ENCODE results near the gene USP9X.
"Not testable (repeated sequence)": the region's sequence is repeated elsewhere in the genome, so short reads cannot be mapped to it uniquely, and the experiment has no call there.

Gene USP9X

GRCh38 chrX:41167888-41168287 lies 82.6 kb downstream of the USP9X start:
- FAIRE-seq = no peak
- no peak for DNase-seq (ENCODE audit: extremely low spot score, insufficient read length, low read depth)

GRCh38 chrX:41176263-41176662 lies 91.0 kb downstream of the USP9X start:
- DNase-seq (ENCODE audit: extremely low spot score, insufficient read length, low read depth) (no peak), FAIRE-seq (no peak)

- DNase-seq (ENCODE audit: extremely low spot score, insufficient read length, low read depth) = no peak
- no peak for FAIRE-seq
Measured at GRCh38 chrX:41177297-41177696, 92.1 kb downstream of the USP9X start.

GRCh38 chrX:41178201-41178600 lies 93.0 kb downstream of the USP9X start:
- FAIRE-seq = peak; percentile 82
- DNase-seq (ENCODE audit: extremely low spot score, insufficient read length, low read depth) = no peak

- no peak for DNase-seq (ENCODE audit: extremely low spot score, insufficient read length, low read depth)
- peak; percentile 92 for FAIRE-seq
Measured at GRCh38 chrX:41180194-41180908, 95.1 kb downstream of the USP9X start.

- FAIRE-seq (peak; percentile 53), DNase-seq (ENCODE audit: extremely low spot score, insufficient read length, low read depth) (no peak)
Measured at GRCh38 chrX:41184312-41184711, 99.1 kb downstream of the USP9X start.

- not testable (repeated sequence) for FAIRE-seq; DNase-seq (ENCODE audit: extremely low spot score, insufficient read length, low read depth)
Measured at GRCh38 chrX:41186946-41187345, 101.7 kb downstream of the USP9X start.

- DNase-seq (ENCODE audit: extremely low spot score, insufficient read length, low read depth) (no peak), FAIRE-seq (no peak)
Measured at GRCh38 chrX:41189156-41189555, 103.9 kb downstream of the USP9X start.

- FAIRE-seq = no peak
Measured at GRCh38 chrX:41192880-41193279, 107.6 kb downstream of the USP9X start.

GRCh38 chrX:41198410-41198809 lies 113.2 kb downstream of the USP9X start:
- DNase-seq (ENCODE audit: extremely low spot score, insufficient read length, low read depth) = no peak
- no peak for FAIRE-seq

More at GRCh38 chrX:41192880-41193279, 107.6 kb downstream of the USP9X start:
- DNase-seq (ENCODE audit: extremely low spot score, insufficient read length, low read depth) = no peak

GRCh38 chrX:41200785-41201184 lies 115.5 kb downstream of the USP9X start:
- no peak for FAIRE-seq

GRCh38 chrX:41209853-41210252 lies 124.6 kb downstream of the USP9X start:
- DNase-seq (ENCODE audit: extremely low spot score, insufficient read length, low read depth) (no peak), FAIRE-seq (no peak)

More at GRCh38 chrX:41200785-41201184, 115.5 kb downstream of the USP9X start:
- no peak for DNase-seq (ENCODE audit: extremely low spot score, insufficient read length, low read depth)

- DNase-seq (ENCODE audit: extremely low spot score, insufficient read length, low read depth) = no peak
- FAIRE-seq = no peak
Measured at GRCh38 chrX:41224605-41225004, 139.4 kb downstream of the USP9X start.

- DNase-seq (ENCODE audit: extremely low spot score, insufficient read length, low read depth) (no peak), FAIRE-seq (no peak)
Measured at GRCh38 chrX:41233988-41234387, 148.7 kb downstream of the USP9X start.

- not testable (repeated sequence) for DNase-seq (ENCODE audit: extremely low spot score, insufficient read length, low read depth); FAIRE-seq
Measured at GRCh38 chrX:41234471-41234870, 149.2 kb downstream of the USP9X start.

GRCh38 chrX:41234962-41235361 lies 149.7 kb downstream of the USP9X start:
- FAIRE-seq = peak; percentile 62

GRCh38 chrX:41236629-41237028 lies 151.4 kb downstream of the USP9X start:
- FAIRE-seq = peak; percentile 78

More at GRCh38 chrX:41234962-41235361, 149.7 kb downstream of the USP9X start:
- no peak for DNase-seq (ENCODE audit: extremely low spot score, insufficient read length, low read depth)

GRCh38 chrX:41240509-41240908 lies 155.3 kb downstream of the USP9X start:
- DNase-seq (ENCODE audit: extremely low spot score, insufficient read length, low read depth) (no peak), FAIRE-seq (no peak)

More at GRCh38 chrX:41236629-41237028, 151.4 kb downstream of the USP9X start:
- no peak for DNase-seq (ENCODE audit: extremely low spot score, insufficient read length, low read depth)

GRCh38 chrX:41241962-41242361 lies 156.7 kb downstream of the USP9X start:
- no peak for FAIRE-seq
- DNase-seq (ENCODE audit: extremely low spot score, insufficient read length, low read depth) = no peak

GRCh38 chrX:41245641-41246040 lies 160.4 kb downstream of the USP9X start:
- DNase-seq (ENCODE audit: extremely low spot score, insufficient read length, low read depth) = no peak
- FAIRE-seq = no peak

- DNase-seq (ENCODE audit: extremely low spot score, insufficient read length, low read depth) = no peak
- no peak for FAIRE-seq
Measured at GRCh38 chrX:41250867-41251266, 165.6 kb downstream of the USP9X start.

- FAIRE-seq (peak; percentile 59), DNase-seq (ENCODE audit: extremely low spot score, insufficient read length, low read depth) (no peak)
Measured at GRCh38 chrX:41257801-41258200, 172.6 kb downstream of the USP9X start.
